GM18517 (cell line): Measurements from ENCODE around the gene NOTUM.
"Not testable (repeated sequence)": the region's sequence is repeated elsewhere in the genome, so short reads cannot be mapped to it uniquely, and the experiment has no call there.

Experiments
- ATAC-seq: cut with Tn5 transposase; IDR thresholded peaks from one replicate; pipeline ENCODE4 v1.9.1; 2021; ENCODE audit warnings: mild to moderate bottlenecking, moderate library complexity; ENCODE audit not compliant: unreplicated experiment

The NOTUM gene

GRCh38 chr17:81996757-81997441 lies 35.9 kb upstream of the NOTUM start:
- no peak for ATAC-seq

GRCh38 chr17:81996232-81996756 lies 35.3 kb upstream of the NOTUM start:
- no peak for ATAC-seq

- ATAC-seq = no peak
These were observed 34.7 kb upstream of the NOTUM start for GRCh38 chr17:81995463-81996231.

GRCh38 chr17:81994593-81995462 lies 33.8 kb upstream of the NOTUM start:
- no peak for ATAC-seq

GRCh38 chr17:81993729-81994592 lies 33.0 kb upstream of the NOTUM start:
- no peak for ATAC-seq

GRCh38 chr17:81992306-81993102 lies 31.5 kb upstream of the NOTUM start:
- no peak for ATAC-seq

- ATAC-seq = no peak
These were observed 30.8 kb upstream of the NOTUM start for GRCh38 chr17:81991684-81992305.

GRCh38 chr17:81990836-81991683 lies 30.1 kb upstream of the NOTUM start:
- no peak for ATAC-seq

- no peak for ATAC-seq
These were observed 26.3 kb upstream of the NOTUM start for GRCh38 chr17:81987161-81987770.

- no peak for ATAC-seq
These were observed 25.6 kb upstream of the NOTUM start for GRCh38 chr17:81986606-81987005.

- no peak for ATAC-seq
These were observed 23.9 kb upstream of the NOTUM start for GRCh38 chr17:81984773-81985410.

- no peak for ATAC-seq
These were observed 22.8 kb upstream of the NOTUM start for GRCh38 chr17:81983639-81984373.

GRCh38 chr17:81983011-81983638 lies 22.1 kb upstream of the NOTUM start:
- no peak for ATAC-seq

- not testable (repeated sequence) for ATAC-seq
These were observed 20.5 kb upstream of the NOTUM start for GRCh38 chr17:81981511-81981910.

- ATAC-seq = no peak
These were observed 19.8 kb upstream of the NOTUM start for GRCh38 chr17:81980707-81981343.

- no peak for ATAC-seq
These were observed 19.1 kb upstream of the NOTUM start for GRCh38 chr17:81980122-81980521.
